Mesenchymal stem cell (in vitro differentiated cells and primary cell): ENCODE data around the gene TIMD4.

ENCODE experiments used
- DNase-seq: peaks from one replicate; pipeline ENCODE4 v3.0.0-alpha.2; 2013
- H2AFZ ChIP-seq: one replicate; pipeline ENCODE4 v1.6.1; 2013; ENCODE audit warnings: low read depth, mild to moderate bottlenecking, control low read depth, inconsistent platforms, low read length, moderate library complexity
- H2AK5ac ChIP-seq: 2 replicates; pipeline ENCODE4 v1.6.1; 2013; ENCODE audit warnings: low read length, moderate library complexity, mild to moderate bottlenecking, inconsistent platforms; ENCODE audit not compliant: severe bottlenecking
- H2BK120ac ChIP-seq: one replicate; pipeline ENCODE4 v1.6.1; 2013; ENCODE audit warnings: low read depth, mild to moderate bottlenecking, inconsistent platforms, low read length, moderate library complexity
- H2BK12ac ChIP-seq, 2 experiments: one replicate each; pipeline ENCODE4 v1.6.1; 2013; ENCODE audit warnings: inconsistent platforms in 2 of 2, low read length in 2 of 2, mild to moderate bottlenecking in 2 of 2, moderate library complexity in 2 of 2, control low read depth in 1 of 2
- H2BK15ac ChIP-seq: one replicate; pipeline ENCODE4 v1.6.1; 2013; ENCODE audit warnings: mild to moderate bottlenecking, low read depth, inconsistent platforms; ENCODE audit not compliant: poor library complexity, severe bottlenecking
- H2BK5ac ChIP-seq: 2 replicates; pipeline ENCODE4 v1.6.1; 2013; ENCODE audit warnings: low read depth, mild to moderate bottlenecking, low read length, control low read depth, inconsistent platforms; ENCODE audit not compliant: poor library complexity, severe bottlenecking
- H3K14ac ChIP-seq, 2 experiments: one replicate each; pipeline ENCODE4 v1.6.1; 2013; ENCODE audit warnings: inconsistent platforms in 2 of 2, low read length in 2 of 2, control low read depth in 1 of 2, mild to moderate bottlenecking in 1 of 2, moderate library complexity in 1 of 2
- H3K18ac ChIP-seq, 2 experiments: one replicate each; pipeline ENCODE4 v1.6.1; 2013; ENCODE audit warnings: inconsistent platforms in 2 of 2, low read length in 2 of 2, control low read depth in 1 of 2, low read depth in 1 of 2, mild to moderate bottlenecking in 1 of 2
- H3K23ac ChIP-seq, 2 experiments: one replicate each; pipeline ENCODE4 v1.6.1; 2013; ENCODE audit warnings: inconsistent platforms in 2 of 2, low read length in 2 of 2, mild to moderate bottlenecking in 2 of 2, moderate library complexity in 2 of 2, control low read depth in 1 of 2
- H3K27ac ChIP-seq: 2 replicates; pipeline ENCODE4 v1.5.1; 2013; ENCODE audit warnings: mild to moderate bottlenecking, moderate library complexity, low read length, control low read depth, inconsistent platforms; ENCODE audit not compliant: poor library complexity, severe bottlenecking
- H3K27me3 ChIP-seq, 2 experiments: 2 replicates each; pipeline versions ENCODE4 v1.6.1 to v1.7.0; 2013; ENCODE audit warnings: low read length in 2 of 2, mild to moderate bottlenecking in 2 of 2, moderate library complexity in 2 of 2, control low read depth in 1 of 2, inconsistent platforms in 1 of 2; ENCODE audit not compliant: control insufficient read depth in 1 of 2, insufficient read depth in 1 of 2
- H3K36me3 ChIP-seq, 2 experiments: 2 replicates each; pipeline versions ENCODE4 v1.6.1 to v1.7.0; 2013; ENCODE audit warnings: low read length in 2 of 2, control low read depth in 1 of 2, inconsistent platforms in 1 of 2, low read depth in 1 of 2, mild to moderate bottlenecking in 1 of 2; ENCODE audit not compliant: insufficient read depth in 2 of 2, control insufficient read depth in 1 of 2
- H3K4ac ChIP-seq, 2 experiments: one replicate each; pipeline ENCODE4 v1.6.1; 2013; ENCODE audit warnings: inconsistent platforms in 2 of 2, low read length in 2 of 2, mild to moderate bottlenecking in 2 of 2, moderate library complexity in 2 of 2, control low read depth in 1 of 2, low read depth in 1 of 2
- H3K4me1 ChIP-seq: 2 replicates; pipeline ENCODE4 v1.6.1; 2013; ENCODE audit warnings: low read depth, low read length, control low read depth; ENCODE audit not compliant: control insufficient read depth, insufficient read depth
- H3K4me2 ChIP-seq: 2 replicates; pipeline ENCODE4 v1.6.1; 2013; ENCODE audit warnings: low read length, mild to moderate bottlenecking, inconsistent platforms; ENCODE audit not compliant: poor library complexity, severe bottlenecking
- H3K4me3 ChIP-seq, 2 experiments: 2 replicates each; pipeline versions ENCODE4 v1.5.1 to v1.7.0; 2013; ENCODE audit warnings: low read length in 2 of 2, mild to moderate bottlenecking in 2 of 2, control low read depth in 1 of 2, low read depth in 1 of 2; ENCODE audit not compliant: insufficient read depth in 1 of 2
- H3K79me1 ChIP-seq: replicated peaks from 2 replicates; pipeline ENCODE4 v1.6.1; 2013; ENCODE audit warnings: mild to moderate bottlenecking, control low read depth, low read length, inconsistent platforms; ENCODE audit not compliant: poor library complexity, severe bottlenecking
- H3K9ac ChIP-seq: 2 replicates; pipeline ENCODE4 v1.7.0; 2013; ENCODE audit warnings: mild to moderate bottlenecking, low read length, moderate library complexity
- H3K9me3 ChIP-seq: 2 replicates; pipeline ENCODE4 v1.7.0; 2013; ENCODE audit warnings: mild to moderate bottlenecking, low read length; ENCODE audit not compliant: control insufficient read depth
- H4K8ac ChIP-seq: one replicate; pipeline ENCODE4 v1.6.1; 2013; ENCODE audit warnings: inconsistent platforms, mild to moderate bottlenecking, low read length, moderate library complexity
- H4K91ac ChIP-seq: one replicate; pipeline ENCODE4 v1.6.1; 2013; ENCODE audit warnings: mild to moderate bottlenecking, low read length, inconsistent platforms
- WGBS: methylation state at CpG from one replicate; pipeline ENCODE4 v1.1.7; 2013; ENCODE audit warnings: mixed read lengths; 5-methylcytosine and 5-hydroxymethylcytosine counted together

TIMD4 gene

GRCh38 chr5:156950716-156951115, 12.3 kb downstream of the TIMD4 start:
- Histone ChIP-seq H3K4me3 (no peak overlapping the region), H3K79me1 (no peaks in the 10 kb centered on the region), H2BK120ac (no peak overlapping the region), H3K9me3 (peaks cover 2% of the 10 kb centered on the region), H4K8ac (no peak overlapping the region), H3K23ac (no peak overlapping the region), H3K9ac (no peak overlapping the region), H4K91ac (no peak overlapping the region), H3K4me2 (no peak overlapping the region), H2BK15ac (no peak overlapping the region), H3K4ac (no peak overlapping the region), H2AFZ (no peak overlapping the region), H3K36me3 (no peaks in the 10 kb centered on the region), H3K27ac (no peak overlapping the region), H2BK5ac (no peak overlapping the region), H2AK5ac (no peak overlapping the region), H3K27me3 (no peaks in the 10 kb centered on the region), H3K18ac (no peak overlapping the region), H2BK12ac (no peak overlapping the region), H3K4me1 (no peaks in the 10 kb centered on the region), H3K14ac (no peak overlapping the region)
- no peak for DNase-seq
- 62% methylated on average over 2 of the region's 3 CpGs for WGBS

- Histone ChIP-seq H3K4me1 (no peaks in the 10 kb centered on the region), H3K14ac (no peak overlapping the region), H3K4ac (no peak overlapping the region), H3K27me3 (no peaks in the 10 kb centered on the region), H3K9me3 (peaks cover 2% of the 10 kb centered on the region), H3K4me3 (no peak overlapping the region), H3K18ac (no peak overlapping the region), H3K4me2 (no peak overlapping the region), H2BK5ac (no peak overlapping the region), H2AFZ (no peak overlapping the region), H4K91ac (no peak overlapping the region), H2BK120ac (no peak overlapping the region), H2AK5ac (no peak overlapping the region), H4K8ac (no peak overlapping the region), H2BK12ac (no peak overlapping the region), H3K79me1 (no peaks in the 10 kb centered on the region), H3K27ac (no peak overlapping the region), H3K36me3 (no peaks in the 10 kb centered on the region), H2BK15ac (no peak overlapping the region), H3K9ac (no peak overlapping the region), H3K23ac (no peak overlapping the region)
- DNase-seq, result no peak
These were observed 13.6 kb downstream of the TIMD4 start for GRCh38 chr5:156949424-156949823.

- no peak overlapping the region for H3K4ac ChIP-seq
- H3K9me3 ChIP-seq, result peaks cover 2% of the 10 kb centered on the region
- no peak overlapping the region for H3K23ac ChIP-seq
- no peak overlapping the region for H2BK12ac ChIP-seq
- WGBS, result 87% methylated on average over 3 of the region's 3 CpGs
- no peak overlapping the region for H2BK15ac ChIP-seq
- H3K27me3 ChIP-seq, result no peaks in the 10 kb centered on the region
- no peak overlapping the region for H3K14ac ChIP-seq
- no peak overlapping the region for H3K27ac ChIP-seq
- no peak overlapping the region for H4K8ac ChIP-seq
- H2AFZ ChIP-seq, result no peak overlapping the region
- H3K4me1 ChIP-seq, result no peaks in the 10 kb centered on the region
- H3K9ac ChIP-seq, result no peak overlapping the region
- no peak overlapping the region for H4K91ac ChIP-seq
- H2AK5ac ChIP-seq, result no peak overlapping the region
- H2BK5ac ChIP-seq, result no peak overlapping the region
- no peaks in the 10 kb centered on the region for H3K79me1 ChIP-seq
- H3K4me2 ChIP-seq, result no peak overlapping the region
- DNase-seq, result no peak
- H3K36me3 ChIP-seq, result no peaks in the 10 kb centered on the region
- no peak overlapping the region for H3K4me3 ChIP-seq
- no peak overlapping the region for H3K18ac ChIP-seq
- H2BK120ac ChIP-seq, result no peak overlapping the region
These were observed 15.1 kb downstream of the TIMD4 start for GRCh38 chr5:156947925-156948324.

- no peaks in the 10 kb centered on the region for H3K36me3 ChIP-seq
- H4K91ac ChIP-seq, result no peak overlapping the region
- no peak overlapping the region for H3K14ac ChIP-seq
- H3K4me2 ChIP-seq, result no peak overlapping the region
- no peaks in the 10 kb centered on the region for H3K9me3 ChIP-seq
- H2AFZ ChIP-seq, result no peak overlapping the region
- H2BK120ac ChIP-seq, result no peak overlapping the region
- no peaks in the 10 kb centered on the region for H3K27me3 ChIP-seq
- no peak overlapping the region for H3K27ac ChIP-seq
- WGBS, result 62% methylated on average over 2 of the region's 2 CpGs
- H3K9ac ChIP-seq, result no peak overlapping the region
- no peak overlapping the region for H2AK5ac ChIP-seq
- no peaks in the 10 kb centered on the region for H3K79me1 ChIP-seq
- H2BK5ac ChIP-seq, result no peak overlapping the region
- no peak overlapping the region for H4K8ac ChIP-seq
- no peaks in the 10 kb centered on the region for H3K4me1 ChIP-seq
- no peak overlapping the region for H3K4ac ChIP-seq
- no peak overlapping the region for H3K18ac ChIP-seq
- H2BK15ac ChIP-seq, result no peak overlapping the region
- no peak for DNase-seq
- no peak overlapping the region for H3K23ac ChIP-seq
- H2BK12ac ChIP-seq, result no peak overlapping the region
- H3K4me3 ChIP-seq, result no peak overlapping the region
These were observed 21.0 kb downstream of the TIMD4 start for GRCh38 chr5:156942064-156942463.
